ENCODE measurements around the gene PPAN.

GRCh38 chr19:10143681-10144080 is 37.5 kb downstream of the PPAN start:
- TF ChIP-seq EZH2 (IDR thresholded peaks at IDR 0.05; ENCODE audit: low read length), result no peak
- TF ChIP-seq, protein P1, sequence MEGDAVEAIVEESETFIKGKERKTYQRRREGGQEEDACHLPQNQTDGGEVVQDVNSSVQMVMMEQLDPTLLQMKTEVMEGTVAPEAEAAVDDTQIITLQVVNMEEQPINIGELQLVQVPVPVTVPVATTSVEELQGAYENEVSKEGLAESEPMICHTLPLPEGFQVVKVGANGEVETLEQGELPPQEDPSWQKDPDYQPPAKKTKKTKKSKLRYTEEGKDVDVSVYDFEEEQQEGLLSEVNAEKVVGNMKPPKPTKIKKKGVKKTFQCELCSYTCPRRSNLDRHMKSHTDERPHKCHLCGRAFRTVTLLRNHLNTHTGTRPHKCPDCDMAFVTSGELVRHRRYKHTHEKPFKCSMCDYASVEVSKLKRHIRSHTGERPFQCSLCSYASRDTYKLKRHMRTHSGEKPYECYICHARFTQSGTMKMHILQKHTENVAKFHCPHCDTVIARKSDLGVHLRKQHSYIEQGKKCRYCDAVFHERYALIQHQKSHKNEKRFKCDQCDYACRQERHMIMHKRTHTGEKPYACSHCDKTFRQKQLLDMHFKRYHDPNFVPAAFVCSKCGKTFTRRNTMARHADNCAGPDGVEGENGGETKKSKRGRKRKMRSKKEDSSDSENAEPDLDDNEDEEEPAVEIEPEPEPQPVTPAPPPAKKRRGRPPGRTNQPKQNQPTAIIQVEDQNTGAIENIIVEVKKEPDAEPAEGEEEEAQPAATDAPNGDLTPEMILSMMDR (optimal IDR thresholded peaks at IDR 0.05 in 1 of 3, IDR thresholded peaks at IDR 0.05 in 1 of 3, conservative IDR thresholded peaks at IDR 0.05 in 1 of 3; ENCODE audit: extremely low read depth in 1 of 3, insufficient read depth in 2 of 3, low read length in 3 of 3), result no peak
